Measurements from ENCODE around the gene AFAP1.

DNA sequence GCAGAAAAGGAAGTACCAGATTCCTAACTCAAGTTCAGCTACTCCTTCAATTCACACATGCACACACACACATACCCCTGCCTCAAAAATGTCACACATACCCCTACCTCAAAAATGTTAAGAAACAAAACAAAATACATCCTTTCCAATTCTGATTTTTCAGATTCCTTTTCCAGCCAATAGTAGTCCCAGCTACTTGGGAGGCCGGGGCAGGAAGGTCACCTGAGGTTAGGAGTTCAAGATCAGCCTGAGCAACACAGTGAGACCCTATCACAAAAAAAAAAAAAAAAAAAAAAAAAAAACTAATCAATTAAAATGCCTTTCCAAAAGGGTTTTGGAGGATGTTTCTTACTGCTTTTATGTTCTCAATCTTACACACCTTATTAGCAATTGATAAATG lies 138.0 kb downstream of the AFAP1 start:
- TF ChIP-seq EZH2 (IDR thresholded peaks at IDR 0.05; ENCODE audit: low read length) = no peak
- TF ChIP-seq, protein P1, sequence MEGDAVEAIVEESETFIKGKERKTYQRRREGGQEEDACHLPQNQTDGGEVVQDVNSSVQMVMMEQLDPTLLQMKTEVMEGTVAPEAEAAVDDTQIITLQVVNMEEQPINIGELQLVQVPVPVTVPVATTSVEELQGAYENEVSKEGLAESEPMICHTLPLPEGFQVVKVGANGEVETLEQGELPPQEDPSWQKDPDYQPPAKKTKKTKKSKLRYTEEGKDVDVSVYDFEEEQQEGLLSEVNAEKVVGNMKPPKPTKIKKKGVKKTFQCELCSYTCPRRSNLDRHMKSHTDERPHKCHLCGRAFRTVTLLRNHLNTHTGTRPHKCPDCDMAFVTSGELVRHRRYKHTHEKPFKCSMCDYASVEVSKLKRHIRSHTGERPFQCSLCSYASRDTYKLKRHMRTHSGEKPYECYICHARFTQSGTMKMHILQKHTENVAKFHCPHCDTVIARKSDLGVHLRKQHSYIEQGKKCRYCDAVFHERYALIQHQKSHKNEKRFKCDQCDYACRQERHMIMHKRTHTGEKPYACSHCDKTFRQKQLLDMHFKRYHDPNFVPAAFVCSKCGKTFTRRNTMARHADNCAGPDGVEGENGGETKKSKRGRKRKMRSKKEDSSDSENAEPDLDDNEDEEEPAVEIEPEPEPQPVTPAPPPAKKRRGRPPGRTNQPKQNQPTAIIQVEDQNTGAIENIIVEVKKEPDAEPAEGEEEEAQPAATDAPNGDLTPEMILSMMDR (optimal IDR thresholded peaks at IDR 0.05 in 1 of 3, IDR thresholded peaks at IDR 0.05 in 1 of 3, conservative IDR thresholded peaks at IDR 0.05 in 1 of 3; ENCODE audit: extremely low read depth in 1 of 3, insufficient read depth in 2 of 3, low read length in 3 of 3) = no peak
